GM21515 (cell line): ENCODE data around the gene C17orf75.

Source experiments
- ATAC-seq: cut with Tn5 transposase; IDR thresholded peaks from one replicate; pipeline ENCODE4 v1.9.1; 2021; ENCODE audit not compliant: unreplicated experiment

C17orf75 gene

GRCh38 chr17:32305049-32305448, 36.9 kb downstream of the C17orf75 start:
- no peak for ATAC-seq

DNA sequence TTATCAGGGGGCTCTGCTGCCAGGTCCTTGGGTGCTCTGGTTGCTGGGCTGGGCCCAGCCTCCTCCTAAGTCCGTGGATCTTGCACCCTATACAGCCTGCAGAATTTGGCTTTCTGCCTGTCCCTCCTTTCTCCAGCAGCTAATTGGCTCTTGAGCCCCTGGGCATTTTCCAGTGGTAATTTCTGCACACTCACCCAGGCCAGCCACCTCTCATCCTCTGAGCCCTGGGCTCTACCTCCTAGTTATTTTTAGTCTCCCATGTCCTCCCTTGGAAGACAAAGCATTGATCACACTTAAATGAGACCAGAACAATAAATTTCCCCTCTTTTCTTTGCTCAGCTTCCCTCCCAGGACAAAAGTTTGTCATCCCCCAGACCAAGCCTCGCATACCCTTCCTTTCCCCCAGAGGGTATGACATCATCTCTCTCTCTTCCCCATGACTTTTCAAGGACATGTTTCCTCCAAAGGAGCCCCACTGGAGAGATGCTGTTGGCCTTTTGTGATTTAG, 38.1 kb downstream of the C17orf75 start:
- ATAC-seq, result no peak

- ATAC-seq, result no peak
These were observed 38.9 kb downstream of the C17orf75 start for GRCh38 chr17:32302860-32303649.

DNA sequence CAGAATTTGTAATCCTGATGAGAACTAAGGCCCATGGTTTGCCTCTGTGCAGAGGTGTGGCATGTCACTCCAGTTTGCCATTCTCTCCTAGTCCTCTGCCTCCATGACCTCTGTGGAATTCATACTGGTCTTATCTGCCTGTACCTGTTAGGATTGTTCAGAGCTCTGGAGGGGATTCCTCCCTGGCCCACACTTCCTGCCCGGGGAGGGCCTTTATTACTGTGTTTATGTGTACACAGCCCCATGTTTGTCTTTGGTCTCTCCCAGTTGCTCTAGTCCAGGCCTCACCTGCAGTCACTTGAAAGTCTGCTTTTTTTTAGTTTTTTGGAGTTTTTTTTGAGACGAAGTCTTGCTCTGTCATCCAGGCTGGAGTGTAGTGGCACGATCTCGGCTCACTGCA, 39.9 kb downstream of the C17orf75 start:
- ATAC-seq, result no peak

- no peak for ATAC-seq
These were observed 42.3 kb downstream of the C17orf75 start for GRCh38 chr17:32299580-32300164.

GRCh38 chr17:32298721-32299579, 43.0 kb downstream of the C17orf75 start:
- ATAC-seq, result no peak

GRCh38 chr17:32298298-32298697, 43.7 kb downstream of the C17orf75 start:
- ATAC-seq, result no peak

DNA sequence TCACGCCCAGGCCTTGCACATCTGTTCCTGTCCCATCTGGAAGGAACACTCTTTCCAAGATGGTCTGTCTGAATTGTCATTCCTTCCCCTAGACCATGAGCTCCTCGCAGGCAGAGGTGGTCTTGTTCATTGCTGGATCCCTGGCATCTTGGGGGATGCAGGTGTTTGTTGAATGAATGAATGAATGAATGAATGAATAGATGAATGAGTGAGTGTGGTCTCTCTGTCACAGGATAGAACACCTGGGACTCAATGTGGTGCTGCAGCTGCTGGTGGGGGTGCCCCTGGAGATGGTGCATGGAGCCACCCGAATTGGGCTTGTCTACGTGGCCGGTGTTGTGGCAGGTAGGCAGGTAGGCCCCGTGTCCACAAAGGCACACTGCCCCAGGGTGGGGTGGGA, 44.1 kb downstream of the C17orf75 start:
- no peak for ATAC-seq

DNA sequence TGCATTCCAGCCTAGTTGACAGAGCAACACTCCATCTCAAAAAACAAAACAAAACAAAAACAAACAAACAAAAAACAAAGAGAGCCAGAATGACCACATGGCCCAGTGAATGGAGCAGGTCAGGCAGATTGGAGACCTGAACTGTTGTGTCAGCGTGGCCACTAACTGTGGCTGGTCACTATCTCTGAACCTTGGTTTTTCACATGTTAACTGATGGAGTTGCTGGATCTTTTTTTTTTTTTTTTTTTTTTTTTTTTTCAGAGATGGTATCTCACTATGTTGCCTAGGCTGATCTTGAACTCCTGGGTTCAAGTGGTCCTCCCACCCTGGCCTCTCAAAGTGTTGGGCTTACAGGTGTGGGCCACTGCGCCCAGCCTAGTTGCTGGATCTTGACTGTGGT, 44.5 kb downstream of the C17orf75 start:
- no peak for ATAC-seq

GRCh38 chr17:32292094-32292493, 49.9 kb downstream of the C17orf75 start:
- ATAC-seq, result no peak

DNA sequence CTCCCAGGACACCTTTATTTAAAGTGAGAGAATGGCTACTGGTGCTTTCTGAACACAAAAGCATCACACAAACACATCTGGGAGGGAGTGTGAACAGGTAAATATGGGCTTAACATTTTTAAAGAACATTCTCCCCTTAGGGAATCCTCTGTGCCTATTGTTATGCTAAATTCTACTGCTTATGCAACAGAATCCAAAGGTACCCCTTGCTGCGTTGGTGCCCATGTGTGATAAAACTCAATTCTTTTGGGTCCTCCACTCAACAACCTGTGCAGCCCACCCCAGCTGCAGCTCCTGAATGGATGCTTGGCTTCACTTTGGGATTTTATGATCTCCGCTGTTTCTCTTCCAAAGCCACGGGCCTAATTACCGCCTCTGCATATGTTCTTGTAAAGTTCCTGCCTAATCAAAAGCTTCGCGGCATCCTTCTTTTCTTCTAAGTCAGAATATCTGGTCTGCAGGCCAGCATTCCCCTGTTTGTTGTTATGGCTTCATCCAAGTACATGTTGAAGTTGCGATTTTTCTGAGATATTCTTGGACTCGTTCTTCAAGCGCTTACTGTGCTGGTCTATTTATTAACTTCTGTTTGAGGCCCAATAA, 52.4 kb downstream of the C17orf75 start:
- no peak for ATAC-seq

DNA sequence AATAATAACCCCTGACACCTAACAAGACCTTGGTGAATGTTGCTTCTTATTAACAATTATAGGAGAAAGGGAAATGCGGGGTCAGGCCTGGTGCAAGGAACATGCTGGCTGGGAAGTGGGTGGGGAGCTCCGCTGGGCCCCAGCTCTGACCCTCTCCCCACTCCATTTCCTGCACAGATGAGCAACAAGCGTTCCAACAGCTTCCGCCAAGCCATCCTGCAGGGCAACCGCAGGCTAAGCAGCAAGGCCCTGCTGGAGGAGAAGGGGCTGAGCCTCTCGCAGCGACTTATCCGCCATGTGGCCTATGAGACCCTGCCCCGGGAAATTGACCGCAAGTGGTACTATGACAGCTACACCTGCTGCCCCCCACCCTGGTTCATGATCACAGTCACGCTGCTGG, 53.4 kb downstream of the C17orf75 start:
- no peak for ATAC-seq

- no peak for ATAC-seq
These were observed 54.0 kb downstream of the C17orf75 start for GRCh38 chr17:32287804-32288511.

- no peak for ATAC-seq
These were observed 55.5 kb downstream of the C17orf75 start for GRCh38 chr17:32286518-32286900.

- ATAC-seq, result no peak
These were observed 56.0 kb downstream of the C17orf75 start for GRCh38 chr17:32285746-32286517.

GRCh38 chr17:32285306-32285705, 56.7 kb downstream of the C17orf75 start:
- no peak for ATAC-seq

DNA sequence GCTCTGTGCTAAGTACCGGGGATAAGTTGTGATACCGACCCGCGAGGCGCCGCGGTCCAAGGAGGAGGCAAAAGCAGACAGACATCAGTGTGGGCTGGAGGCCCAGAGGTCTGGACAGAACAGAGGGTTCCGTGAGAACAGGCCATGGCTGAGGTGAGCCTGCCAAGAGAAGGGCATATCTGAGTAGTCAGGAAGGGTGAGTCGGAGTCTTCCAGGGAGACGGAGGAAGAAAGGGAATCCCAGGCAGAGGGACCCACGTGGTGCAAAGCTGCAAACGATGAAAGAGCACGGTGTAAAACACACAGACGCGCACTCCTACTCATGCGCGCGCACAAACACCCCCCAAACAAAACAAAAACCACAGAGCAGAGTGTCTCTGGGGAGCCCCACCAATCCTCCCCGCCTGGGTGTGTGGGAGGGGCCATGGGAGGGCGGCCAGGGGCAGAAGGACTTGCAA, 58.2 kb downstream of the C17orf75 start:
- no peak for ATAC-seq

DNA sequence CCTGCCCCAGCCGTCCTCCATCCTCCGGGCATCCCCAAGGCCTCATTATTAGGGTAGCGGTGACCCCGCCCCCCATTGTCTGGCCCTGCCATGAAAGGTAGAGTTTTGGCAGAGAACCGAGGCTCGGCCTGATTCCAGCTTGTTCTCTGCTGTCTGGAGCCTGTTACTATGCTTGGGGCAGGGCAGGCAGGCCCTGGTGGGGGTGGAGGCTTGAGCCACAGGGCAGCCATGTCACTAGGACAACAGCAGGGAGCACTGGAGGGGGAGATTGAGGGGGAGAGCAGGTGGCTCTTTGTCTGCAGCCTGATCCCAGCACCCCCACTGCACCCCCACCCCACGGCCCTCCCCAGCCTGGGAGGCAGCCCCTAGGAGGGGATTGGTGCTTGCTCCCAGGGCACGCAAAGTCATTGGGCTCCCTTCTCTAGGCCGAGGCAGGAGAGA, 60.9 kb downstream of the C17orf75 start:
- no peak for ATAC-seq

DNA sequence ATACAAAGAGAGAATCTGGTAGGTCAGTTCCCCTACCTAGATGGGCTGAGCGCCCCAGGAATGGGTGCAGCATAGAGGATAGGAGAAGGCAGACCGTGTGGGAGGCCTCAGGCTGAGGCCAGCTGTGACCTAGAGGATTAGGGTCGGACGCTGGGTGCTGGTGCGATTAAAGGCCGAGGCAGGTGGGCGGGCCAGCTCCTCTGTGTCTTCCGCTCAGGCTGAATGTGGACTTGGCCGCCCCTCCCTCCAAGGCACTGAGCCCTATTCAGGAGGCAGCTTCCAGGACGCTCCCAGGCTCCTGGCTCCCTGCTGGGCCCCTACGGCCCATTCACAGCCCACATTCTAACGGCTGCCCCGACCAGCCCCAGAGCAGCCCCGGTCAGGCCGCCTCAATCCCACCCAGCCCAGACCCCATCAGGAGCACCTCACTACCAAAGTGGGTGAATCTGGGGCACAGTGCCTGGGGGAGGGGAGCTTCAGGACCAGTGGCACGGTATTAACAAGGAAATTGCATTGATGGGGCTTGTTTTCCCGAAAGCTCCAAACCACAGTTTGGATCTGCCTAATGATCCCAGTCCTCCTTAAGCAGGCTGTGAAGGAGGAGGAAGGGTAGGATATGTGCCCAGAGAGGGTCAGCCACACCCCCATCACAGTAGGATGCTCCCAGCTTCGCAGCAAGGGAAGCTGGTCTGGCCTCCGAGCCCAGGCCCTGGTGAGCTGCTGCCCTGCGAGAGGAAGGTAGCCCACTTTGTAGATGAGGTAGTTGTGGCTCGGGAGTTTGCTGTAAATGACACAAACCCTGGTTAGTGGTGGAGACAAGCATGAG, 61.9 kb downstream of the C17orf75 start:
- no peak for ATAC-seq
